Measurements from ENCODE around the gene ZKSCAN5. TPM values are rescaled to one million over a fixed set of nuclear protein-coding genes. Genes with fewer than 3 reads are reported as not detected.

ZKSCAN5 gene
- total and polyA plus RNA-seq, 2 of the 8 experiments (the other 6 are each of a cell fraction or from before 2014, with no cell fraction given), result 5.3 to 13.5 TPM

GRCh38 chr7:99461221-99461620 is 43.2 kb upstream of the ZKSCAN5 start:
- Histone ChIP-seq H3K9ac (replicated peaks in 1 of 4; ENCODE audit: extremely low read depth in 1 of 4, low read depth in 3 of 4, low read length in 3 of 4) (no peak overlapping the region; a peak in 1 of 7 replicates), H3K56ac (replicated peaks; ENCODE audit: insufficient read length, low read depth, low read length) (no peak overlapping the region), H4K20me1 (replicated peaks in 1 of 2; ENCODE audit: control insufficient read depth in 1 of 2, insufficient read depth in 2 of 2, low read length in 2 of 2) (peaks cover 12 to 22% of the 10 kb centered on the region in 2 experiments), H3K4ac (replicated peaks; ENCODE audit: insufficient read length, low read depth, low read length) (no peak overlapping the region), H3K27me3 (replicated peaks in 1 of 4; ENCODE audit: control insufficient read depth in 3 of 4, extremely low read depth in 1 of 4, insufficient read depth in 3 of 4, low read length in 3 of 4) (no peaks in the 10 kb centered on the region), H3K23me2 (ENCODE audit: low read depth, low read length) (0 out of 2 replicates have a peak, but pooled peaks cover 7% of the 10 kb centered on the region), H3K79me2 (ENCODE audit: control insufficient read depth in 1 of 2, insufficient read depth in 2 of 2, low read length in 2 of 2) (peaks cover 24 to 70% of the 10 kb centered on the region in 2 experiments), H3K18ac (ENCODE audit: extremely low read depth, low read length) (no peak overlapping the region), H3K4me3 (ENCODE audit: extremely low read depth in 1 of 4, insufficient read depth in 2 of 4, low read depth in 3 of 4, low read length in 4 of 4) (no peak overlapping the region), H3K36me3 (ENCODE audit: control insufficient read depth in 2 of 4, insufficient read depth in 4 of 4, low read length in 3 of 4) (peaks cover 13 to 52% (median 36%) of the 10 kb centered on the region in 4 experiments; a peak in 6 of 8 replicates), H2BK120ac (replicated peaks; ENCODE audit: low read depth, low read length) (no peak overlapping the region), H3K79me1 (ENCODE audit: low read depth, low read length) (peaks cover 20% of the 10 kb centered on the region), H4K8ac (ENCODE audit: extremely low read depth, insufficient read depth, low read length) (no peak overlapping the region), H3K4me1 (replicated peaks in 1 of 4; ENCODE audit: control insufficient read depth in 3 of 4, insufficient read depth in 4 of 4, low read length in 3 of 4) (peaks cover 0 to 2% (median 0%) of the 10 kb centered on the region in 4 experiments; a peak in 1 of 7 replicates), H4K5ac (ENCODE audit: insufficient read length, low read depth, low read length) (no peak overlapping the region), H3K4me2 (ENCODE audit: insufficient read depth in 1 of 2, low read depth in 2 of 2, low read length in 2 of 2) (no peak overlapping the region), H3K27ac (ENCODE audit: low read depth, low read length) (no peak overlapping the region), H2BK12ac (ENCODE audit: low read depth, low read length) (no peak overlapping the region), H2BK15ac (ENCODE audit: low read length) (no peak overlapping the region), H4K91ac (replicated peaks; ENCODE audit: insufficient read length, low read length) (no peak overlapping the region), H3K9me3 (ENCODE audit: insufficient read depth in 2 of 2, low read depth in 1 of 2, low read length in 1 of 2) (no peaks in the 10 kb centered on the region), H2BK5ac (ENCODE audit: low read depth, low read length) (no peak overlapping the region), H3K23ac (ENCODE audit: insufficient read length) (no peak overlapping the region), H2AFZ (ENCODE audit: low read length) (no peak overlapping the region), H2AK5ac (ENCODE audit: low read depth, low read length) (no peak overlapping the region), H2BK20ac (ENCODE audit: low read length) (no peak overlapping the region), H3K14ac (ENCODE audit: insufficient read length) (no peak overlapping the region)
- POLR2A ChIA-PET (ENCODE audit: partially characterized antibody), result interaction anchor here (1.2 to 10.7 kb wide), 7 partner anchors 11 to 71 kb away, joined by 3 to 100 read pairs (median 5); partner anchors contain the start of gene BUD31
- FAIRE-seq, result no peak
- WGBS, 2 experiments (ENCODE audit: extremely low coverage in 1 of 2, insufficient coverage in 1 of 2, insufficient read length in 1 of 2, insufficient replicate concordance in 2 of 2, low coverage in 1 of 2, low lambda C conversion rate in 2 of 2, missing lambda C conversion rate in 1 of 2), result 91% methylated on average over 2 of the region's 2 CpGs; no CpG with 5 or more reads in 1 of the 2 experiments
- DNase-seq (ENCODE audit: low read depth in 1 of 2, low spot score in 2 of 2), result no peak
- peak in 1 of 3 experiments; percentile 9; a peak in 1 of 4 replicates for TF ChIP-seq CTCF (IDR thresholded peaks at IDR 0.05; ENCODE audit: control extremely low read depth in 1 of 3, insufficient read depth in 1 of 3, low read depth in 1 of 3, low read length in 3 of 3)
- no peak for TF ChIP-seq ATF2 (IDR thresholded peaks at IDR 0.05; ENCODE audit: low read length)
- CTCF ChIA-PET (ENCODE audit: partially characterized antibody), result interaction anchor here (0.7 to 1.4 kb wide), 3 partner anchors 9 to 36 kb away, joined by 3 read pairs; no protein-coding TSS in a partner anchor
